M059J (cell line): Measurements from ENCODE around the gene KCND3. TPM values are rescaled to one million over a fixed set of nuclear protein-coding genes. Genes with fewer than 3 reads are reported as not detected.
"Not testable (repeated sequence)": the region's sequence is repeated elsewhere in the genome, so short reads cannot be mapped to it uniquely, and the experiment has no call there.

Experiments
- DNase-seq: peaks from one replicate; pipeline ENCODE4 v3.0.0-alpha.2; 2012; ENCODE audit warnings: low read depth
- total RNA-seq: library from RNA; depleted of rRNA; stranded (reverse); fragments of >200 nt; shearing (Covaris generic); gene quantifications from 2 replicates; pipeline ENCODE4 v1.2.3, GENCODE V29; 2014

The KCND3 gene
- total RNA-seq, 1 experiment from 2014 or later = not detected

DNA sequence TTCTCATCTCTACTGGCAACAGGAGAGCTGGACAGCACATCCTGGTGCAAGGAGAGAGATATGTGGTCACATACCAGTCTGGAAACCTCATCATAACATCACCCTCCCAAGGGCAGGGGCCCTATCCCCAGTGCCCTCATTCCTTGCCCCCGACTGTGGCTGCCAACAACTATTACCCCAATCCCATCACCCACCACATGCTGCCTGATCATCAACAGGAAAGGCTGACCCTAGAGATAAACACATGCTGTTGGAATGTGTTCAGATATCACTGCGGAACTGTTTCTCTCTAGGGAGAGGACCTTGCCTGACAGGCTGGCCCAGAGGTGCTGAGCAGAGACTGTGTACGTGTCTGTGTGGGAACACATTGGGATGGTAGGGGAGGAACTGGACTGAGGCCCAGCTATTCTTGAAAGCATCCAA lies 245.8 kb downstream of the KCND3 start:
- peak; percentile 66 for DNase-seq

DNA sequence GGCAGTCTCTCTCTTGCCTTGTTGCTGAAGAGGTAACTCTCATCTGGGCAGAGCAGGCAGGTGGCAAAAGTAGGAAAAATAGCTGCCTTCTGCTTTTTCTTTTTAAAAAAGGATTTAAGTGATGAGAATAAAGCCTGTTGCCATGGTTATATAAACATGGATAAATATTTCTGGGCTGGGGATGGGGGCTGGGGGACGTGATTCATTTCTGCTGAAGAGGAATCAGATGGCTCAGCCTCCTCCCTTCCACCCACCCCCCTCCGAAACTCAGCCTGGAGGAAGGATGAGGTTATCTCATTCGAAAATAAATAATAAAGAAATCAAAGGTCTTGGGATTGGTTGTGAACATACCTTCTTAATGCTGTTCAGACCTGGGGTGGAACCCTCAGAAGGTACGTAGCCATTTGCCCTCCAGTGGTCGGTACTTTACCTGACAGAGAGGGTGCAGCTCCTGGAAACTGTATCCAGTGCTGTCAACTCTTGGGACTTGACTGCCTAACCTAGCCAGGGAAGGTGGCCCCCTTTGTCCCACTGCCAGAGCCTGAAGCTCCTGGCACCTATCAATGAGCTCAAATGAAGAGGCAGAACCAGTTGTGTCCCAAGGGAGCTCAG lies 246.4 kb downstream of the KCND3 start:
- peak; percentile 67 for DNase-seq

DNA sequence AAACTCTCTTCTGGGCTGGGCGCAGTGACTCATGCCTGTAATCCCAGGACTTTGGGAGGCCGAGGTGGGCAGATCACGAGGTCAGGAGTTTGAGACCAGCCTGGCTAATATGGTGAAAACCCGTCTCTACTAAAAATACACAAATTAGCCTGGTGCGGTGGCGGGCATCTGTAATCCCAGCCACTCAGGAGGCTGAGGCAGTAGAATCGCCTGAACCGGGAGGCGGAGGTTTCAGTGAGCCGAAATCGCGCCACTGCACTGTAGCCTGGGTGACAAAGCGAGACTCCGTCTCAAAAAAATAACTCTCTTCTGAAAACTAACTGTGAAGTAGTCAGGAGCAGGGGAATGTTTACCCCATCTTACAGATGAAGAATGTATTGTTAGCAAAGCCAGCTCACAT lies 247.2 kb downstream of the KCND3 start:
- not testable (repeated sequence) for DNase-seq

DNA sequence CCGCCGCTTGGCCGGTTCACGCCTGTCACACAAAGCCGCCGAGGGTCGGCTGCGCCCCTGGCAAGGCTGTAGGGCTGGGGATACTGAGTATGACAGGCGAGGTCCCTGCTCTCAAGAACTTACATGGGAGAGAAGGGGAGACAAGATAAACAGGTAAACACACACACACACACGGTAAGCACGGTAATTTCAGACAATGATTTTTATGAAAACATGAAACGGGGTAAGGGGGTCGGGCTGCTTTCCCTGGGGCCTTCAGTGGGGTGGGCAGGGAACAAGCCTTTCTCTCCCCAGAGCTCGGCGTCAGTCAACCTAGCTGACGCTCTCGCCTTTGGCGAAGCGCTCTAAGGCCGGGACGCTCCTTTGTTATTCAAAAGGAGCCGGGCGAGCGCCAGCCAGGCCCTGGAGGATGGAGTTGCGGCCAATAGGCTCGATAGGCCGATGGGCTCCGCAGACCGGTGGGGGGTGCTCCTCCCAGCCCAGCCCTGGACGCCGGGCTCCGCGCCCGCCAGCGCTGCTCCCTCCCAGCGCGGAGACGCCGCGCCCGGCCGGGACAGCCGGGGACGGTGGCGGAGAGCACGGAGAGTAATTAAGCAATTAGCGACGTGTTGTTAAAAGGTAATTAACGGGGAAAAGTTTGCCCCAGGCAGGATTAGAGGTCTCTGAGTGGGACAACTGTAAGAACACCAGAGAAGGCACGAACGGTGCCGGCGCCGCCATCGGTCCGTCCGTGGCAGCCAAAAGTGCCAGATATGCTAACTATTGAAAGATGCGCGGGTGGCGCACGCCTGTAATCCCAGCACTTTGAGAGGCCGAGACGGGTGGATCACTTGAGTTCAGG lies 249.3 kb downstream of the KCND3 start:
- DNase-seq = peak; percentile 81

DNA sequence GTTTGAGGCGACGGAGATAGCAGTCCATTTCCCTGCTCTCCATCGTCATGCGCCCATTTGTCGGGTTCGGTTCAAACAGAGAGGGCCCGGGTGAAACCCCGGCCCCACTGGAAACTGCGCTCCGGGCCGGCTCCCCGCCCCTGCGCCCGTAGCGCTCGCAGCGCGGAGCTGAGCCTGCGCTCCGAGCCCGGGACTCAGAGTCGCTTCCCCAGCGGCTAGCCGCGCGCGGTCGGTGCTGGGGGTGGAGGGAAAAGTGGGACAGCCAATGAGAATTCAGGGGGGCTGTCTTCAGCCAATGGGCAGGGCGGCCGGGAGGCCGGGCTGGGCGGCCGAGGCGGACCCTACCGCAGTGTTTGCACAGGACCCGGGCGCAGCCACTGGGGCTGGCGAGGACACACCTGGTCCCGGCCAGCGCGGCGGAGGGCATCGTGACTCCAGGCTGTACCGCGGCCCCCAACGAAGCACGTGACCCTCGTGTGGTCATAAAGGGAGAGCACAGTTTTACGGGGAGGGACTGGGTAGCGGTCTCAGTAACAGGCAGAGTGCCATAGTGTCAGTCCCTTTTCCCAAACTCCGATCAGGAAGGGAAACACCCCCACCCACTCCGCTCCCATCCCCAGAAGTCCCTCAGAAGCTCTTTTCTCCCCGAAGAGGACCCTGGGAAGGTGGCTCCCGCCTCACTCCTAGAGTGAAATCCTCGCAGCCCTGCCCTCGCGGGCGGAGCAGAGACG lies 250.1 kb downstream of the KCND3 start, which contains the start of gene INKA2:
TSS of gene INKA2 (minus strand) at position 202 of the 731 bp plus-strand sequence. CDS start at position 49, 153 bp downstream.
- peak; percentile 92 for DNase-seq

DNA sequence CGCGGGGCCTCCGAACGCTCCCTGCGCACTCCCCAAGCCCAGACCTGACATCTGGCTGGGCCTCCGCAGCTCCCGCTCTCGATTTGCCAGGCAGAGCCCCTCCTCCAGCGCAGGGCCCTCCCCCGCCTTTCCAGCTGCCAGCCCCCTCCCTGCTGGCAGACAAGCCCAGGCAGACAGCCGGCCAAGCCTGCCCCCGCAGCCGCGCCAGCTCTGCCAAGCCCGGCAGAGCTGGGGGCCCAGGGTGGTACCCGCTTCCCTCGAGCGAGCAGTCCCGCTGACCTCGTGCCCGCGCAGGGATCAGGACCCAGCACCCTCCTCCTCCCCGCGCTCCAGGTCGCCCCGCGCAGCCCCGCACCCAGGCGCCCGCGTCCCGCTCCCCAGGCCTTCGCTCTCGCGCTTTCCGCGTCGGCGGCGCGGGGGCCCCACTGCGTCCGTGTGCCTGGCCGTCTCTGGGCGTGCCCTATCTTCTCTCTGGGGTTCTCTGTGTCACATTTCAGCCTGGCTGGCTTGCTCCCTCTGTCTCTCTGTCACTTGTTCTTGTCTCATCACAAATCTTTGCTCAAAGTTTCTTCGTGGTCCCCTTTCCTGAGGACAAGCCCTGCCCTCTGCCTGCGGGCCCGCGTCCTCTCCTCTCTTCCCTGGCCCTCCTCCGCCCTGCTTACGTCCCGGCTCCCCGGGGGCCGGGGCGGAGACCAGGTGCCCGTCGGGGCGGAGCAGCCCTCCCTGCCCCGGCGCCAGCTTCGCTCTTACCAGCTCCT lies 250.9 kb downstream of the KCND3 start:
- peak; percentile 79 for DNase-seq

DNA sequence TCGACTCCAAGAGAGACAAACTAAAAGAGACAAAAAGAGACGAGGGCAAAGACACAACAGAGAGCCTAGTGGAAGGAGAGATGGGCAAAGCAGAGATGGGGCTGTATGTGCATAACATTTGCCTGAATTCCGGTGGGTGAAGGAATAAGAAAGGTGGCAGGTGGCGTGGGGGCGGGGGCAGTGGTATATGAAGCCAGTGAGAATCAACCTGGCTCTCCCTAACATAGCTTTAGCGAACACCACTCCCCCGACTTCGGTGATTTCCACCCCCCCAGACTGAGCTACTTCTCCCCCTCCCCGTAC lies 251.4 kb downstream of the KCND3 start:
- DNase-seq = no peak

DNA sequence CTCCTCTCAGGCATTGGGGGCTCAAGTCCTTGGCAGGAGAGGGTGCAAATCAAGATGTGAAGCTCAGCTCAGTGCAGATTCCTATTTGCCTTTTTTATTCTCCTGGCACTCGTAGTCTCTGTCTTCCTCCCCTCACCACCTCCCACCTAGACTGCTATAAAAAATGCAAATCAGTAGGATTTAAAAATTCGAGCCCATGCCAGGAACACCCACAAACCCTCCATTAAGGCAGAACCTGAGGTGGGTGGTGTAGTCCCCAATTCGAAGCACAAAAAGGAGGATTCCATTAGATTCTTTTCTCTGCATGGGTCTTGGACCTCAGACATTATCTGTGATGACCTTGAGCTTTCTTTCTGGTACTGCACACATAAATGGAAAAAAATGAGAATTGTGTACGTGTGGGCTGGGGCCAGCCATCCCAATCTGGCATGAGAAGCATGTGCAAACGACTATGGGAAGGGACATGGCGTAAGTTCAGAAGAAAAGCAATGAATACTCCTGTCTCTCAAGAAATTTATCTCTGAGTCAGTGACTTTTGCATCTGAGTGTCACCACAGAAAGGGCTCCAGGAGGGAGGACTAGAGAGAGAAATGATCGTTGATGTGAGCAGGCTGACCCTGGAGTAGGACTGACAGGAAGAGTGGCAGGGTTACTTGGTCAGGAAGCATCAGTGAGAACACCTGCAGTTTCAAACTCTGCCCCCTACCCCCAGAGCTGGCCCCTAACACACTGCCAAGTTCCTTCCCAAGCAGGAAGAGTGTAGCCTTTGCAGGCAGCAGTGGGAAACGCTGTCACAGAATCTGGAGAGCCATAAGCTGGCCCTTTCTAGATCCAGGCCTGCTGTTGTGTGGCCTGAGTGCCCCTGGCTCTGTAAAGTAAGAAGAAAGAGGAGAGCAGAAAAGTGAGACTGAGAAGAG lies 252.0 kb downstream of the KCND3 start:
- peak; percentile 37 for DNase-seq

DNA sequence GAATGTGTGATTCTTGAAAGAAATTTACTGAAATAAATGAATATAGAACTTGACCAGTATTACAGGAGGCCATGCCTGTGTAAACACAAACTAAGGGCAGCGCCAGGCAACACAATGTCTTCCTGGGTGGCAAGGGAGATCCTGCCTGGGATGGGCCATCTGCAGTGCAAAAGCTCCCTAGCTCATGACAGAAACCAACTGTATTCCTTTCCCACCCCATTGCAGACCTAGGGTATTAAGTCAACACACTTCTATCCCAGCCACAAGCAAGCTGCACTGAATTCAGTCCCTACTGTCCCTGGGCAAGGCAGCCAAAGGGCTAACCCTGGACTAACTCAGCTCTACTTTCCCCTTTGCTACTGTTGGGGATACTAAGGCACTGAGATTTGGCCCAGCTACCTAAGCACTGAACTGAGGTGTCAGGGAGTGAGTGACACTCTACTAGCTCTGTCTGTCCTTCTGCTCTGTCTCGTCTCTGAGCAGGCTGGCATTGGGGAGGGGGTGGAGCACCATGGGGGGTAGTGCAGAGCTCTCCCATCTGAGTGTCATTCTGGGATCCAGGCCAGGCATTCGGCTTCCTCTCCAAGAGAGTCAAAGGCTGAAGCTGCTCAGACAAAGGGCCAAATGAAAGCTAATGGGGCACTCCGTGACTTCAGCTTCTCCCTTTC lies 252.8 kb downstream of the KCND3 start:
- peak; percentile 73 for DNase-seq

DNA sequence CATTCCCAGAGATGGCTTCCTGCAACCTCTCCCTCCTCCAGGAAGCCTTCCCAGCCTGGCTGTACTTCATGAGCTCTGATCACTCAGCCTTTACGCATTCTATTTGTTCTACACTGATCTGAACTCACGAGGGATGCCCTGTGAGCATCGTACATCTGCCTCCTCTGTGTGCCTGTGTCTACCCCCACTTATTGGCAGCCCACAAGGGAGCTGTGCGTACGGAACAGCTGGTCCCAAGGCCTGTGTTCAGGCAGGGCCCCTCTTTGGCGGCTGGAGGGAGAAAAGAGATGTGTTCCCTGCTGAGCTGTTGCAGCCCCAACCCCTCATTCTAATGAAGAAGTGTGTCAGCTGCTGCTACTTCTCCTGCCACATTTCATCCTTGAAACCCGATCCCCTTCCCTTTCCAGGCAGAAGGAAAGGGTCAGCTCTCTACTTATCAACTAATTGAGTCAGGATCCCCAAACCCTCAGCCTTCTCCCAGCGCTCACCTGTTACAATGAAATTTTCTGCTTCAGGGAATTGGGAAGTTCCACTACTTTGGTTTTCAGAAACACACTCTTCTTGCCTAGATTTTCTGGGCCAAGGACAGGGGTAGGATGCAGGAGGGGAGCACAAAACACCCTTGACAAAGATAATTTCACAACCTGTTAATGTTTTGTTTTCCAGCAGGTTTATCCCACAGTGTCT lies 253.5 kb downstream of the KCND3 start:
- peak; percentile 38 for DNase-seq

DNA sequence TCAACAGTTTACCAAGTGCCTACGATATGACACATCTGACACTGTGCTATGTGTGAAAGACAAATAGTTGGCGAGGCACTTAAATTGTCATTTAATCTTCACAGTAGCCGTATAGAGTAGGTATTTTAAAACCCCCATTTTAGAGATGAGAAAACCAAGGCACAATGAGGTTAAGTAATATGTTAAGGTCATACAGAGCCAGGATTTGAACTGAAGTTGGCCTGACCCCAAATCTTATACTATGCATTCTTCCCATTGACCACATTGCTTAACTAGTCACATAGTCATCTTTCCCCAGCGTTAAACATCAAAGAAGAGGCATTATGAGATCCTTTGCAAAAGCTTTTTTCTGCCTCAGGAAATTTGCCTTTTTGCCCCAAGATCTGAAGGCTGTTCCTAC lies 254.1 kb downstream of the KCND3 start:
- no peak for DNase-seq

DNA sequence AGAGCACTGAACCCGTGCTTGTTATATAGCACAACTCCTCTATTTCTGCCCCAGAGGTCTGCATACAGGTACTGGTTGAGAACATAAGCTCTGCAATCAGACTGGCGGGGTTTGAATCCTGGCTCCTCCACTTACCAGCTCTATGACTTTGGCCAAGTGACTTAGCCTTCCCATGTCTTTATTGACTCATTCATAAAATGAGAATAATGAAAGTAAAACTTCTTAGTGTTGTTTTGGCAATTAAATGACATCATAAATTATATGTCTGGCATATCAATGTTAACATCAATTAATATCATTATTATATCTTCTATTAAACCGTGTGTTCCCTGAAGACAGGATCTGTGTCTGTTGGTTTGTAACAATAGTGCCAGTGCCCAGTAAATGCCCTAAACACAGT lies 254.6 kb downstream of the KCND3 start:
- no peak for DNase-seq

DNA sequence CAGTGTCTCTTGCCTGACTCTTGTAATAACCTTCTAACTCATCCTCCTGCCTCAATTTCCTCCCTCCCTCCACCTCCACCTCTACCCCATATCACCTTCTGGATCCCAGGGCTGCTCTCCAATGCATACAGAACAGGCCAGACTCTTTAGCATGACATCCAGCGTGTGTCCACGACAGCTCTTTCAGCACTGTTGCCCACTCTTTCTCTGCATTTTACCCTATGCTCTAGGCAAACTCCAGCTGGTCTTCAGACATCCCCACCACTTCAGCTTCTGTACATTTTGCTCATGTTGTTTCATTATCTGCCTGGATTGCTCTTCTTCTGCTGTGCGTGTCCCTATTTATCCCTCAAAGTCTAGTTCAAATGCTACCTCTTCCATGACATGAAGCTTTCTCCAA lies 255.0 kb downstream of the KCND3 start:
- DNase-seq = no peak

DNA sequence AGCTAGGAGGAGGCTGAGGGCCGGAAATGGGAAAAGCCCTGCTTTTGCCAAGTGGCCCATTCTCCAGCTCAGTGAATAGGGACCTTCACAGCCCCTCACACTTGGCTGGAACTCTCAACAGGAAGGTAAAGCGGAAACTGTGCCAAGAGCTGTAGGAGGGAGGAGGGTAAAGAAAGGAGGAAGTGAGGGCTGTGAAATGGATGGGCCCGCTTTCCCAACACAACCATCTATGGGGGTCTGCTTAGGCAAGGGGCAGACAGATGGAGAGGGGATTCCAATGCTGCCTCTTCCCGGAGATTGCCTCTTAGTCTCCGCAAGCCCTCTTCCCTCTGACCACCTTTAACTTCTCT lies 255.5 kb downstream of the KCND3 start:
- DNase-seq = no peak

DNA sequence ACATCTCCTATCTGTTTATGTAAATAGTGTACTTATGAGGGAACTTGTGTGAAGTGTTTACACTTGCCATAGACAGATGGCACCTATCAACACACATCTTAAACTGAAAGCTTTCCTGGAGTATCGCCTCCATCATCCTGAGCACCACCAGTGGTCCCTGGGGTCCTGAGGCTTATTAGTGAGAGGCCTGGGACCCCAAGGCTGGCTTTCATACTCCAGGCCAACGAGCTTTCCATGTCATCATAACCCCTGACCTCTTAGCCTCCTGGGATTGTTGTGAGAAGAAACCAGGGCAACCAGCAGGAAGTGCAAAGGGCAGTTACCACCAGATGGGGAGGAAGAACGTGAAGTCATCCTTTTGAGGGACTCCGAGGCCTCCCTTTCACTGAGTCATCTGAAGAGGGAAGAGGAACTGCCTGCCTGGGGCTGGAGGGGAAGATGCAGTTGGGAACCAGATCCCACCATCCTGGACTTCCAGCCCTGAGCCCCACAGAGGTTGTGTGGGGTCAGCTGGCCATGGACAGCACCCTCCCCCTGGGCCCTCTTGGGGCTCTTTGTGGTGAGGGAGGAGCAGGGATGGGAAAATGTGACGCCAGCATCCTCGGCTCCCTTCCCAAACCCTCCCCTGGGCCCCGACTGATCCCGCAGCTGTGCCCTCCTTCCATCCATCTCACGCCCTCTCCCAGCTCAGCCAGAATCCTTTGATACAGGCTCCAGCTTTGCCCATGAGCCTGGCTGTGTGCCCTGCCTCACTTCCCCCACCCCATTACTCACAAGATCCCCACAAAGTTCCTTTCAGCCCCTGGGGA lies 256.1 kb downstream of the KCND3 start:
- DNase-seq = peak; percentile 97

DNA sequence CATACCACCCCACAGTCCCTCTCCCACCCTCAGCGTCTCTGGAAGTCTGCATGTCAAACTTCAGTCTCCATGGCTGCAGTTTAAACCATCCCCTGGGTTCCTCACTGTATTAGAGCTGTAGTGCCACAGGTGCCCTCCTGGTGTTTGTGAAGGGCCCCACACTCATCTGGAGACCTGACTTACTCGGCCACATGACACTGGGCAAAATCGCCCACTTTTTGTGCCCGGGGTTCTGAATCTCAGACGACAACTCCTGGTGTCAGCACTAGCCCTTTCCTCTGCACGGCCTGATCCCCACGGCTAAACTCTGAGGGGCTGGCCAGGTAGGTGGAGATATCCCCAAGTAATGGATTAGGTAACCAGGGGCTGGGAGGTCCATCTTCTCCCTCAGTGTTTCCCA lies 256.8 kb downstream of the KCND3 start:
- DNase-seq = no peak

DNA sequence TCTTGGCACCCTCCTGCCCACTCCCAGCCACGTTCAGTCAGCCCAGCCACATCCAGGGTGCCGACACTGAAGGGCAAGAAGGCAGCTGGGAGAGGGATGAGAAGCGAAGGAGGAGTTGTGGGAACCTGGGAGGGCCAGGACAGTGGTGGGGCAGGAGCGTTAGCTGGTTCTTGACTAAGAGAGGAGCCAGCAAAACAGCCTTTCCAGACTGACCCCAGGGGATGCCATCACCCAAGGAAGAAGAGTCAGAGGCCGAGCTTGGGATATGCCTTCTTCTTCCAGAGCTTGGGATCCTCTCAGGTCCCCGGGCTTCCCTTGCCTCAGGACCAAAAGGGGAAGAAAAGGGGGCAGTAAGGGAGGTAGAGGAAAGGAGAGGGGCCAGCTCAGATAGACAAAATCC lies 257.5 kb downstream of the KCND3 start:
- DNase-seq = no peak

DNA sequence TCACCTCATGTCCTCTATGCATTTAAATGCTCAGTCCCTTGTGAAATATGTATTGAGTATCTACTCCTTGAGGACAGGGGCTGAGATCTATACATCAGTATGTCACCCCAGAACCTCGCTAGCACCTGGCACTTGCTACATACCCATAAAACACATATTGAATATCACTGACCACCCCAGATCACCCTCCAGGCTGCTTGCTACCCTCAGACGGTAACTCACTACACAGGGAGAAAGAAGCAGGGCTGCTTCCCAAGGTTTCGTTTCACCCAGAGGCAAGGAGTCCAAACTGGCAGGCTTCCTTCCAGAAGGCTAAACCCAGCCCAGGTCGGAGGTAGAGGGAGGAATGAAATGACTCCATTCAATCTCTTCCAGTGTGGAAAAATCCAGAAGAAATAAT lies 258.8 kb downstream of the KCND3 start:
- no peak for DNase-seq
